ENCODE results near the gene HOXB9. TPM values are rescaled to one million over a fixed set of nuclear protein-coding genes. Genes with fewer than 3 reads are reported as not detected.

The HOXB9 gene
- polyA plus RNA-seq, 4 donors = 57.8 to 70.4 (median 64.7) TPM

DNA sequence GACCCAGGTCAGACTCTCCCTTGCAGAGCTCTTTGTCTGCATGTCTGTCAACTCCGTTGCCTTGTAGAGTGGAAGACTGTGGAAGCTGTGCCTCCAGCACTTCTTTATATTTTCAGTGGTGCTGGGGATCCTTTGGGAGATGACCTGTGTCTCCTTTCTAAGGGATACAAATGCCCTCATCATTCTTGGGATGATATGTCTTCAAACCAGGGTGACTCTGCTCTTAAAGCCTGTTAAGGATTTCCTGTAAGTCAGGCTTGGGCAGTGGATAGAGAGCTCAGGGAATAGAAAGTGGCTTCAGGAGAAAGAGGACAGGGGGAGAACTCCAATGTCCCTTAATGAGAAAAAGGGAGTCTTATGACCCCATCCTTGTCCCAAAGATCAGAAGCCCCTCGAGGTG lies 37.6 kb downstream of the HOXB9 start:
- DNase-seq (ENCODE audit: low read depth in 4 of 4, low spot score in 2 of 4) = no peak

DNA sequence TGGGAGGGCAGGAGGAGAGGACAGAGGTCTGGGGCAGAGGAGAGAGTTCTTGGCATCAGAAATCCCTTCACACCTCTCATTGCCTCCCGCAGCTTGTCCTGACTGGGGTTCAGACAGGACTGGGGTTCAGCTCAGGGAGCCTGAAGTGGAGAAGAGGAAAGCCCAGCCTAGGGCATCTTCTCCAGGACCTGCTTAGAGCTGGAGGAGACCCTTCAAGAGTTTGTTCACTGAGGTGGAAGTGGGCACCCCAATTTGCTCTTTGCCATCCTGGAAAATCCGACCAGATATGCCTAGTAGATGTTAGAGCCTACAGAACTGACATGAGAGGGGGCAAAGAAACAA lies 38.1 kb downstream of the HOXB9 start:
- no peak for DNase-seq (ENCODE audit: low read depth in 4 of 4, low spot score in 2 of 4)

GRCh38 chr17:48587276-48588073 lies 38.7 kb downstream of the HOXB9 start:
- DNase-seq (ENCODE audit: low read depth in 4 of 4, low spot score in 2 of 4) = no peak

- DNase-seq (ENCODE audit: low read depth in 4 of 4, low spot score in 2 of 4) = no peak
These were observed 39.6 kb downstream of the HOXB9 start for GRCh38 chr17:48586355-48587258.

- no peak for DNase-seq (ENCODE audit: low read depth in 4 of 4, low spot score in 2 of 4)
These were observed 41.9 kb downstream of the HOXB9 start for GRCh38 chr17:48584223-48584741.

GRCh38 chr17:48583708-48584222 lies 42.4 kb downstream of the HOXB9 start:
- no peak for DNase-seq (ENCODE audit: low read depth in 4 of 4, low spot score in 2 of 4)

- DNase-seq (ENCODE audit: low read depth in 4 of 4, low spot score in 2 of 4) = no peak
These were observed 43.4 kb downstream of the HOXB9 start for GRCh38 chr17:48582750-48583069.

GRCh38 chr17:48579760-48580554 lies 46.2 kb downstream of the HOXB9 start:
- no peak for DNase-seq (ENCODE audit: low read depth in 4 of 4, low spot score in 2 of 4)

DNA sequence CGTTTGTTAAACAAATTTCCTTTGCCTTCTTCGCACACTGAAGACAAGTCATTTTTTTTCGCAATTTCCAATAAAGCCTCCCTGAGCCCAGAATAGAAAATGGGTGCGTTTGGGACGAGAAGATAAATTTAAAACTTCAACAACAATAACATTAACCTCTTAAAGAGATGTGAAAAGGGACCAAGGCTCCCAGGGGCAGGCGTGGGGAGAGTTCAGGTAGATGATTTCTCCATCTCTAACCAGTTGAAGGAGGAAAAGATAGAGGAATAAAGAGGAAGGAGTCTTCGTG lies 46.7 kb downstream of the HOXB9 start:
- DNase-seq (ENCODE audit: low read depth in 4 of 4, low spot score in 2 of 4) = no peak

DNA sequence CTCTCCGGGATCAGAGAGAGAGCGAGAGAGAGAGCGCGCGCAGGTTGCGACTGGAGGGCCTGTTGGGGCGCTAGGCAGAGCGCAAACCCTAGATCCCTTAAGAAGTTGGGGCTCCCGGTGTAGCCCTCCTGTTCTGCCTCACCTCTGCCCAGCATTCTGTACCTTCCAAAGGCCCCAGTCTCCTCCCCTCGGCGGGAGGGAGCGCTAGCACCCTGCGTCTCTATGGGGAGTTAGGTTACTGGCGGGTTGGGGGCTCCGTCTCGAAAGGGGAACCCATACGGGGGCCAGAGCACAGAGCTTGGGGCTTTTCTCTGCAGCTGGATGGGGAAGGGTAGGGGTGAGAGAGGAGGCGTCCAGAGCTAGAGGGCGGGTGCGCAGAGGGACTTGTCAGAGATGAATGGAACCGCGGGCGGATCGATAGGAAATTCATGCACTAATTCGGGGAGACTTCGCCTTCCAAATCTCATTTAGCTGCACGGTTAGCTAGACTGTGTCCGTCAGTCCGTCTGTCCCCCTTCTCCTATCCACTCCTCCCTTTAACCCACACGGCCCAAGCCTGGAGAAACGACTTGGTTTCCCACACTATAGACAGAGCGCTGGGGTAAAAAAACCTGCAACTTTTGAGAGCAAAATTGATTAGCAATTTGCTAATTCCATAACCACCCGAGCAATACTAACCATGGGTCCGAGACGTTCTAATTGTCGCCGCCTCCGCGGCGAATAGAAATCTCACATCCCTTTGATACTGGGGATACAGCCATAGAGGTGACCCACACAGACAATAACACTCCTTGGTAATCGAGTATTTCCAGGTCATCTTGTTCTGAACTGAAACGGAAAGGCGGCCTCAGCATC lies 47.3 kb downstream of the HOXB9 start:
- DNase-seq (ENCODE audit: low read depth in 4 of 4, low spot score in 2 of 4) = no peak

GRCh38 chr17:48577946-48578615 lies 48.1 kb downstream of the HOXB9 start, which contains the start of gene HOXB4:
HOXB4 (minus strand) TSS chr17:48578350; CDS start chr17:48578319, 31 bp downstream.
- no peak for DNase-seq (ENCODE audit: low read depth in 4 of 4, low spot score in 2 of 4)

DNA sequence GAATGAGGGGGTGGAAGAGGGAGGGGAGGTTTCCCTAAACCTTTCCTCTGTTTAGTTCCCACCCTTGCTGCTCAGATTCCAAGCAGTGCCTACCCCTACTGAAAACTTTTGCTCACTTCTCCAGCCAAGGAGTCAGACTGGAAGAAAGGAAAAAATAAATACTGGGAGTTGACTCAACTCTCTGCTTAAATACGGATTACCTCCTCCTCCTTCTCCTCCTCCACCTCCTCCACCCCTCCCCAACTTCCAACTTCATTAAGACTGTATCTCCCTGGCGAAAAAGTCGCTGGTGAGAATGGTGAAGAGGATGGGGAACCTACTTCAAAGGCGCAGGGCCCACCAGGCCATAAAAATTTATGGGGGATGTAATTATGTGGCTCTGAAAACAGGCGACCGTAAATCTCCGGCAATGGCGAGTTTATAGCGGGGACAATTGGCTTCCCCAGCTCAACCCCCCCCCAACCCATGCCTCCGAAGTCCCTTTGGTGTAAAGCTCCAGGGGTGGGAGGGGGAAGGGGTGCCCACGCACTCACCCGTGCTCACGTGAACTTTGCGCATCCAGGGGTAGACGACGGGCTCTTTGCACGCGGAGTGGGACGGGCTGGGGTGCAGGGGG lies 48.7 kb downstream of the HOXB9 start:
- peak in 2 of 4 donors; percentile 92 to 95 for DNase-seq (ENCODE audit: low read depth in 4 of 4, low spot score in 2 of 4)

DNA sequence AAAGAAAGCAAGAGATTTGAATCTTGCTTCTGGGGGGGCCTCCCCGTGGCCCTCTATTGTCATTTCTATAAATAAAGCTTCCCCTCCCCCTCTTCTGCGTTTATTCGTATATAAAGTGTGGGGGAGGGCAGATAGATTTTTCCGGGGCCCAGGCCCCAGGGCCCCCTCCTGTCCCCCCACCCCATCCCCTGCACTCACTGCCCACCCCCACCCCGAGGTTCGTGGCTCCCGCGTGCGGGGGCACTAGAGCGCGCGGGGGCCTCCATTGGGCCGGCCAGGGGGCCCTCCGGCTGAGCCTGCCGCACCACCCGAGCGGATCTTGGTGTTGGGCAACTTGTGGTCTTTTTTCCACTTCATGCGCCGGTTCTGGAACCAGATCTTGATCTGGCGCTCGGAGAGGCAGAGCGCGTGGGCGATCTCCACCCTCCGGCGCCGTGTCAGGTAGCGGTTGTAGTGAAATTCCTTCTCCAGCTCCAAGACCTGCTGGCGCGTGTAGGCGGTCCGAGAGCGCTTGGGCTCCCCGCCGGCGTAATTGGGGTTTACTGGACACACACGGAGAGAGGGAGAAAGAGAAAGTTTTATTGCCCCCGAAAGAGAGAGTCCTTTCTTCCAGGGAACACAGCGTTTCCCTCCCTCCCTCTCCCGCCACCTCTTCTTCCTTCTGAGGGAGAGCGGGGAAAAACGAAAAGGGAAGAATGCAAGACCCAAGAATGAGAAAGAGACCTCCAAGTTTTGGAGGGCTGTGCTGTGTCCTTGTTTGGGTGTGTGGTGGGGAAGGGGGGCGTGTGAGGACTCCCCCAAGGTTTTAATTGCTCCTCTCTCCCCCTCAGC lies 49.5 kb downstream of the HOXB9 start:
- DNase-seq (ENCODE audit: low read depth in 4 of 4, low spot score in 2 of 4) = no peak

- no peak for DNase-seq (ENCODE audit: low read depth in 4 of 4, low spot score in 2 of 4)
These were observed 50.3 kb downstream of the HOXB9 start for GRCh38 chr17:48575673-48576478.

- no peak for DNase-seq (ENCODE audit: low read depth in 4 of 4, low spot score in 2 of 4)
These were observed 51.0 kb downstream of the HOXB9 start for GRCh38 chr17:48575066-48575582.

GRCh38 chr17:48574505-48575065 lies 51.6 kb downstream of the HOXB9 start:
- no peak for DNase-seq (ENCODE audit: low read depth in 4 of 4, low spot score in 2 of 4)

All from left renal cortex interstitium (tissue), 4 donors.